ENCODE measurements around the gene MEGF6. TPM values are rescaled to one million over a fixed set of nuclear protein-coding genes. Genes with fewer than 3 reads are reported as not detected.

Gene MEGF6
- total RNA-seq, 1 experiment from 2014 or later, result 4.7 TPM

DNA sequence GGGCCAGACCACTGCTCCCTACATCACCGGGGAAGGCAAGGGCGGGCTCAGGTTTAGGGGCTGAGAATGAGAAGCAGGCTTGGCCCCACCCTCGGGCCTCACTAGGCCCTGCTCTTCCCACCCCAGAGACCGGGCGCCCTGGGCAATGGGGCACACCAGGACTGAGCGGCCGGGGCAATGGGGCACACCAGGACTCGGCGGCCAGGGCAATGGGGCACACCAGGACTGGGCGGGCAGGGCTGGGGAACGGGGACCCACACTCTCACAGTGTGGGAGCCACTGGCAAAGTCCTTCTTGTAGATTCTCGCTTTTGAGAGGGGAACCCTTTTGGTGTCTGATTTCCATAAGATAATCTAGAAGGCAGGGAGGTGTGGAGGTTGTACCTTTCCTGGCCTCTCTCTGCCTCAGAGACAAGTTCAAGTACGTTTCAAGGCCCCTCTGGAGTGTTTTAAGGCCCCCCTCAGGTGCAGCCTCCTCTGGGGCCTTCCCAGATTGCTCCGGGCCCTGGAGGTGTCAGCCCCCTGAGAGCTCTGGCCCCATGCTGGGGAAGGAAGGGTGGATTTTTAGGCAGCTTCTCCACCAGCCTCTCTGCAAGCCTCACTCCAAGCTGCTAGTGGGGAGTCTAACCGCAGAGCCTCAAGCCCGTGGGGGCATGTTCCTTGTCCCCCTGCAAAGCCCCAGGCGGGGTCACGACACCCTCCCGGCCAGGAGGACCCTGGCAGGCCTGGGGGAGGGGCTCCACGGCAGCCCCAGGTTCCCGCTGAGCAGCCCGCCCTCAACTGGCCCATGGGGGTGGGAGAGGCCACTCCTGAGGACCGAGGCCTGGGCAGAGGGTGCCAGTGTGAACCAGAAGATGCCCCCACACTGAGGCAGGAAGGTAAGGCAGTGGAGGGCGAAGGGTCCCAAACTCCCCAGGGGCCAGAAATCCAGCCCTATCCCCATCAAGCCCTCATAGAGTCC, 90.6 kb downstream of the MEGF6 start:
- DNase-seq (ENCODE audit: low read depth), result no peak

DNA sequence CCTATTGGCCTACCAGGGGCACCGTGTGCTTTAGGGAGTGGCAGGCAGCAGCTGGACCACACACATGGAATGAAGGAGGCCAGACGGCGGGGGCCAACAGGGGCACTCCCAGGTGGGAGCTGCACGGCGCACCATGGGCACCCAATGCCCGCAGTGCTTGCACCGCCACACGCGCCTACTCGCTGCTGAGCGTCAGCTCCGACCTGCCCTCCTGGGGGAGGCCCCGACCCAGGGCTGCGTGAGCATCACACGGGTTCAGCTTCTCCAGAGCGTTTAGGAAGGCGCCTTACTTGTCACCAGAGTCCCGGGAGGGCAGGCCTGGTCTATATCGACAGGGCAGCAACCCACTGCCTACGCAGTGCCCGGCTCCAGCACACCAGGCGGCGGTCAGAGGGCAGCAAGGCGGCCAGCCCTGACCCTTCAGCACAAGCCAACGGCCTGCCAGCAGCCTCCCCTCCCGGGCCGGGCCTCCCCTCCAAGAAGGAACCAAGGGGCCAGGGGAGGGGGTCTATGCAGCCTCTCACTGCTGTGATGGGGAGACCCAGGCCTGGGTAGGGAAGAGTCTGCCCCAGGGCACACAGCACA, 91.9 kb downstream of the MEGF6 start:
- DNase-seq (ENCODE audit: low read depth), result no peak

DNA sequence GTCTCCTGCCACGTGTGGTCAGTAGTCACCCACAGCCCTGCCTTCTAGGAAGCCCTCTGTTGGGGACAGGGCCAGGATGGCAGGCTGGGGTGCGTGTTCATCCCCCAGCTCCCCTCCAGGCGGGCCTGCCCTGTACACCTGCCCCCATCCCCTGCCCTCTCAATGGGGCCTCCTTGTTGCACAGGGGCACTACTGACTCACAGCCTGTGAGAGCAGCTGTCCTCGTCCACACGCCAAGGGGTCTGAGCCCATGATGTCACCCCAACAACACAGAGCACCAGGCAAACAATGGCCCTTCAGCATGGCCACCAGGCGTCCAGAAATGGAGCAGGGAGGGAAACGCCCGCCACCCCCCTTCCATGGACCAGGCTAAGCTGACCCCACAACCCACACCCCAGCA, 92.6 kb downstream of the MEGF6 start:
- DNase-seq (ENCODE audit: low read depth), result no peak

DNA sequence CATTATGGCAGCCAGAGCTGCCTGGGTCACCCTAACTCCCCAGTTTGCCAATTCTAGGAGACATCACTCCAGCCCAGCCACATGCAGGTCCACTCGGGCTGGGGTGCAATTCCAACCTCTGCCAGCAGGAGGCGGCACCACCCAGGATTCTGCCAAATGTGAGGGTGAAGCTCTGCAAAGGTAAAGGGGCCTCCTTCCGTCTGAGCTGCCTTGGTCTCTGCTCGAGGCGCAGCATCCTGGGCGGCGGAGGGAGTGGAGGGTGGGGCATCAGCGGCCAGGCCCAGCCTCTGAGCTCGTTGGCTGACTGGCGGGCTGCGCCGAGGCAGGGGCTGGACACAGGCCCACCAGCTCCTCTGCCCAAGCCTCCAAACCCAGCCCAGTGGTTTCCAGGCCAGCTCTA, 93.1 kb downstream of the MEGF6 start:
- no peak for DNase-seq (ENCODE audit: low read depth)

DNA sequence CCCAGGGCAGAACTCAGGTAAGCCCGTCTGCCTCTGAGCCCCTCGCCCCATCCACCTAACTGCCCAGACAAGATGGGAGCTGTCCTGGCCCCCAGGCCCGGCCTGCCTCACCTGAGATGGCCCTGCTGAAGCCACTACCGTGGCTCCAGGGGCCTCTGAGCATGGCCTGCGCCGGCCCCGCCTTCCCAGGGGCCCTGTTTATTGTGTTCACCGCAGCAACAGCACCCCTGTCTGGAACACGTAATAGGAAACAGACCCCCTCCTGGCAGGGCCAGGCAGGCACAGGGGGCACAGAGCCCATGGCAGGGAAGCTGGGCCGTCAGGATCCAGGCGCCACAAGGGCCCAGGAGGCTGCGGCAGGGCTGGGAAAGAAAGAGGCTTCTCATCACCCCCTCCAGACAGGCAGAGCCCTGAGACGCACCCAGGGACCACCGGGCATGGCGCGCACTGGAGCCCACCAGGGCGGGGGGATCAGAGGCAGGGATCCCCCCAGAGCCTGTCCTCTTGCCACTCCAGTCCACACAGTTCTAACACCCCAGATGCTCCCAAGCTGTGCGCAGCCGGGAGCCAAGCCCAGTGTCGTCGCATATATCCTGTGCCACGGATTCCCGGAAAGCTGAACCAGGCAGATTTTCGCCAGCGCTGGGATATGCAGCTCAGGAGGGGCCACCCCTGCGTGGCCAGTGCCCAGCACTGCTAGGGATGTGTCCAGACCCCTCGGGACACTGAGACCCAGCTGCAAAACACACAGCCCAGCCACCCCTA, 94.2 kb downstream of the MEGF6 start:
- DNase-seq (ENCODE audit: low read depth), result no peak

DNA sequence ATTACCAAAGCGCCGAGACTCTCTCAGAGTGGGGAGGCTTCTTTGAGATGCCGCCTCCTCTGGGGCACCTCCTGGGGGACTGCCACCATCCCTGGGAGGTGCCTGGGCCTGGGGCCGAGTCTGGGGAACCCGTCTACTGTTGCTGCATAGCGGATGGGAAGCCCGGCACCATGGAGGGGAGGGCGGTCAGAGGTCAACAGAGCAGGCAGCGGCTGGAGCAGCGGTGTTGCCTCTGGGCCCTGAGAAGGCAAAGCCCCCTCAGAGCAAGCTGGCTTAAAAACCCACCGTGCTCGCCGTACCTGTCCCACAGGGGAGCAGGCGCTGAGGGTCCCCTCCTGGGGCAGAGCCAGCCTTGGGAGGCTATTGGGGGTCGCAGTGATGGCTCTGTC, 94.8 kb downstream of the MEGF6 start:
- no peak for DNase-seq (ENCODE audit: low read depth)

DNA sequence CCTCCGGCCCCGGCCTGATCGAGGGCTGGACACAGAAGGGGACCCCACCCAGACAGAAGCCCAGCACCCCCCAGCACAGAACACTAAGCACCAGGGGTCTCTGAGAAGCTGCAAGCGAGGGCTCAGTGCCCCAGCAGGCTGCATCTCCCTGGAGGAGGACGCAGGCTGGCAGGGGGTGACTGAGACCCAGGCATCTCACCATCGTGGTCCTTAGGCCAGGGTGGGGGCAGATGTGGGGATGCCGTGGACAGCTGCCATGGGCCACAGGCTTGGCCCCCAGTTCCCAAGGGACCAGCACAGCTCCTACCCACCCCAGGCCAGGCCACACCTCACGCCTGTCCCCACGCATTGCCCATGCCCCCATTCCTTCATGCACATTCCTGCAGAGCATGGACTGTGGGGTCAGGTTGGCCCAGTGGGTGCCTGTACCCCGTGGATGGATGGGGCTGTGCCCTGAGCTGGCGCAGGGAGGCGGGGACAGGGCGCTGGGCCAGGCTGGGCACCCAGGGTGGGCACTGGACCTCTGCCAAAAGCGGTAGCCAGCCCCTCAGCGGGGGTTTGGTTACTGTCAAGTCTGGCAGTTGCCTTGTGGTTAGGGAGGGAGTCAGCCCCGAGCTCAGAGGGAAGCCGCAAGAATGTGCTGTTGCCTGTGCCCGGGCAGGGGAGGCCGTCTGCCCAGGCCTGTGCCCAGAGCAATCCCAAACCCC, 95.4 kb downstream of the MEGF6 start:
- peak; percentile 78 for DNase-seq (ENCODE audit: low read depth)

DNA sequence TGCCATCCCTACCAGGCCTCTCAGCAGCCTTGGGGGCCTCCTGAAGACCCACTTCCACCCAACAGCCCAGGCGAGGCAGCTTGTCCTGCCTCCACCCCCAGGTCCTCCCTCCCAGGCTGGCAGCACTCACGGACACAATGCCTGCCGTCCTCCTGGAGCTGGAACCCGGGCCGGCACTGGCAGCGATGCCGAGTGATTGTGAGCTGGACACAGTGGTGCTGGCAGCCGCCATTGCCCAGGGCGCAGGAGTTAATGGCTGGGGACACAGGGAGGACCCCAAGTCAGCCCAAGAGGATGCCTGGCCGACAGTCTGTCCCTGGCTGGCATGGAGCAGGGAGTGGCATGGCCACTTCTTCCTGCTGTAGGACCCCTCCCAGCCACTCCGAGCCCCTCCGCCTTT, 96.0 kb downstream of the MEGF6 start:
- DNase-seq (ENCODE audit: low read depth), result no peak

DNA sequence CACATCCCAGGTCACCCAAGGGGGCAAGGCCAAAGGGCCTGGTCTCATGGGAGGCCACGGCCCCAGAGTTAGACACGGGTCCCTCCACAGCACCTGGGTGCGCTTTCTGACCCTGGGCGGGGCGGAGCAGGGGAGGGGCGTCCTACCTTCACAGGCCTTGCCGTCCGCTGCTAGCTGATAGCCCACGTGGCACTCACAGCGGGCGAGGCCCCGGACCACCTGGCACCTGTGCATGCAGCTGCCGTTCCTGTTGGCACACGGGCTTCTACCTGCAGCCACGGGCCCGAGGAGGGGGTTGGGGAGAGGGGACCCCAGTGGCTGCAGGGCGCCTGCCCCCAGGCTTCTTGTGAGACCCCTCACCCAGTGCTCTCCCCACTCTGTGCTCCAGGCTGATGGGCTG, 96.9 kb downstream of the MEGF6 start:
- DNase-seq (ENCODE audit: low read depth), result no peak

DNA sequence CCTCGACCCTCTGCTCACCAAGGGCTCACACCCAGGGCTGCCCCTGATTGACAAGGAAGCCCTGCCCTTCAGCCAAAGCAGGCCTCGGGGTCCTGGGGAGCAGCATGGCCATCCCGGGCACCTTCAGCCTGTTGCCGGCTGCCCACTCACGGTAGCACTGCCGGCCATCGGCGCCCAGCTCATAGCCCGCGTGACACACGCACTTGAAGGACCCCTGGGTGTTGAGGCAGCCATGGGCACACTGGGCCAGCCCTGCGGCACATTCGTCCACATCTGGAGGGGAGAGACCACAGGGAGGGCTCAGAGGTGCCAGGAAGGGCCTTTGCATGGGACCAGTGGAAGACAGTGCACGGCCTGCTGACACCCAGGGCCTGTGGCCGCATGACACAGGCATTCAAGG, 99.5 kb downstream of the MEGF6 start:
- DNase-seq (ENCODE audit: low read depth), result no peak

DNA sequence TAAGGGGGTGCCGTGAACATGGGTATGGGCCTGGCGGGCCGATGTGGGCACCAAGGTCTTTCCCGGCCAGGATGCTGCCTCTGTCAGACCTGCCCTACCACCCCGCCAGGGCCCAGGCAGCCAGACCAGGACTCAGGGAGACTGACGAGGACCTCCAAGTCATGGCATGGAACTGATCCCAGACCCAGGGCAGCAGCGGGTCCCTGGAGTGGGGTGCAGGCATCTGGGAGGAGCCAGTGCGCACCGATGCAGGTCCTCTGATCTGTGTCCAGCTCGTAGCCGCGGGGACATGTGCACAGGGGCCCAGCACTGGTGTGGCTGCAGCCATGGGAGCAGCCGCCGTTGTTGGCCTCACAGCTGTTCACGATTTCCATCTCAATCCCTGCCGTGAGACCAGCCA, 100.0 kb downstream of the MEGF6 start:
- DNase-seq (ENCODE audit: low read depth), result no peak

DNA sequence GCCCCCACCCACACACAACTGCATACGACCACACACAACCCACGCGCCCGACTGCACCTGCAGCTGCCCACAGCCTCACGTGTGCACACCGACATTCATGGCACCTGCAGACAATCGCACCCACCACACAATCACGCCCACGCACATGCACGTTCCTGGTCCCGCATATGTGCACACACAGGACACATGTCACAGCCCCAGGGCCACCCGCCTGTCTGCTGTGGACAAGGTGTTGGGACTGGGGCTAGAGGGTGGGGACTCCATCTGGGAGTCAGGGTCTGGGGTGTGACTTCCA, 100.4 kb downstream of the MEGF6 start:
- DNase-seq (ENCODE audit: low read depth), result no peak

DNA sequence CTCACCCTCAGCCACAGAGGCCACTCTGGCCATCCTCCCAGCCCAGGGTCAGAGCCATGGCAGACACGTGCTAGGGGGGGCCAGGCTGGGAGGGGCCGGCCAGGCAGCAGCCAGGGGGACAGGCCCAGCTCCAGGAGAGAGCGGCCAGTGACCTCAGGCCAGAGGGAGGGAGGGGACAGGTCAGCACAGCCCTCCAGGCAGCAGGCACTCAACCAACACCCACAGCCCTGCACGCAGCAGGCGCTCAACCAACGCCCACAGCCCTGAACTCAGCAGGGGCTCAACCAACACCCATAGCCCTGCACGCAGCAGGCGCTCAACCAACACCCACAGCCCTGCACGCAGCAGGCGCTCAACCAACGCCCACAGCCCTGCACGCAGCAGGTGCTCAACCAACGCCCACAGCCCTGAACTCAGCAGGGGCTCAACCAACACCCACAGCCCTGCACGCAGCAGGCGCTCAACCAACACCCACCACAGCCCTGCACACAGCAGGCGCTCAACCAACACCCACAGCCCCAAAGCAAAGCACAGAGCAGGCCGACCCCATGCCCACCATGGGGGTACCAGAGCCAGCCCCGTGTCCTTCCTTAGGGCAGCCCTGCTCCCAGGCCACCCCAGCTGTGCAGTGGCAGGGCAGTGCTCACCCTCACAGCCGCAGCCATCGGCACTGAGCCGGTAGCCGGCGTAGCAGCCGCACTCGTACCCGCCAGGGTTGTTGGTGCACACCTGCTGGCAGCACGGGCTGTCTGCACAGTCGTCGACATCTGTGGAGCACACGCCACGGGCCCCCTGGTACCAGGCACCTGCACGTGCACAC, 101.0 kb downstream of the MEGF6 start:
- DNase-seq (ENCODE audit: low read depth), result no peak

DNA sequence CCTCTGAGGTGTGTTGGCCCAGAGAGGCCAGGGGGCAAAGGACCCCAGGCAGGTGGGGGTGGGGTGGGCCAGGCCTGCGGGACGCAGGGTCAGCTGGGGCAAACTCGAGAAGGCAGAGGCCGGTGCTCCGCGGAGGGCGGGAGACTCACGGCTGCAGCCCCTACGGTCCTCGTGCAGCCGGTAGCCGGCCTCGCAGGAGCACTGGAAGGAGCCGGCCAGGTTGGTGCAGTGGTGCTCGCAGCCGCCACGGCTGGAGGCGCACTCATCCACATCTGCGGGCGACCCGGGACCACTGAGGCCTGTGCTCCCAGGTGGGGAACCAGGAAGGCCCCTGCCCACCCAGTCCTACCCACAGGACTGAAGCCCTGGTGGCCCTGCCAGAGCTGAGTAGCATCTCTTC, 101.6 kb downstream of the MEGF6 start:
- no peak for DNase-seq (ENCODE audit: low read depth)

DNA sequence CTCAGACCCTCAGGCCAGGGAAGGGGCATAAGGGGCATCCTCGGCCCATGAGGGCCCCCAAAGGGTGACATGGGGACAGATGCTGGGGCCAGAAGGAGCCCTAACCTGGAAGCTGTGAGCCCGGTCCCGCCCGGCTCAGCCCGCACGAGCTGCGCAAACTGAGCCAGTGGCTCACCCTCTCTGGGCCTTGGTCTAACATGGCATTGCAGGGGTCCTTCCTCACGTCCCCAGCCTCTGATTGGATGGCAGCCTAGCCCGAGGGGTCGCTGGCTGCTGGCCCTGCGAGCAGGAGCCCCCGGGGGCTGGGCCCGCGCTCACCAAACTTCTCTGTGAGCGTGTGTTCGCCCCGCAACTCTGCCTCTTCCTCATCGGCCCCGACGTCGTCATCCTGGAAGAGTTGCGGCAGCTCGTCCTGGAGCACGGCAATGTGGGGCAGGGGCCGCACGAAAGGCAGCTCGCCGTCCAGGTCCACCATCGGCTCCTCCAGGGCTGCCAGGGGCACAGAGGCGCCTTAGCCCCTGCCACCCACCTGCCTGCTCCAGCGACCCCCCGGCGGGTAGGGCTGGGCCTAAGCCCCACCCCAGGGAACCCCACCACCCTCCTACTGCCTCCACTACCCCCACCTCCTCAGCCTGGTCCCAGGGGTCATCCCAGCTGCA, 102.4 kb downstream of the MEGF6 start:
- DNase-seq (ENCODE audit: low read depth), result no peak

DNA sequence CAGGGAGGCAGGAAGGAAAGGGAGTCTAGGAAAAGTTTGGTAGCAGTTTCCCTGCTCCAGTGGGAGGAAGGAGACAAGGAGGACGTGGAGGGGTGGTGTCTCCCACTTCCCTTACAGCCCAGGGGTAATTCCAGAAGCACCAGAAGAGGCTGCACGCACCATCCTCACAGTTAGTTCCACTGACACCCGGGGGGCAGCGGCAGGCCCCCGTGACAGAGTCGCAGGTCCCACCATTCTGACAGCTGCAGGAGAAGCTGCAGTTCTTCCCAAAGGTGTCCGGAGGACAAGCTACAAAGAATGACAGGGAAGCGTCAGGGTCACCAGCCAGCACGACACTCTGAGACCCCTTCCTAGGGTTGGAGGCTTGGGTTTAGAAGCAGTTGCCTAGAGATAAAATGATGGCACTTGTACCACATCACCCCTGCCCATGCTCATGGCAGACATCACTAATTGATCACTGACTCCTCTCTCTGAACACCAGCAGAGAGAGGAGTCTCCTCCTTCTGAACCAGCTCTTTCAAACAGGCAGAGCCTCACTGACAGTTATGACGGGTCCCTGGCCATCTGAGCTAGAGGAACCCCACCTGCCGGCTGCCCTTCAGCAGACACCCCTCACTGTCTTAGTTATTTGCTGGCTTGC, 103.6 kb downstream of the MEGF6 start:
- no peak for DNase-seq (ENCODE audit: low read depth)

DNA sequence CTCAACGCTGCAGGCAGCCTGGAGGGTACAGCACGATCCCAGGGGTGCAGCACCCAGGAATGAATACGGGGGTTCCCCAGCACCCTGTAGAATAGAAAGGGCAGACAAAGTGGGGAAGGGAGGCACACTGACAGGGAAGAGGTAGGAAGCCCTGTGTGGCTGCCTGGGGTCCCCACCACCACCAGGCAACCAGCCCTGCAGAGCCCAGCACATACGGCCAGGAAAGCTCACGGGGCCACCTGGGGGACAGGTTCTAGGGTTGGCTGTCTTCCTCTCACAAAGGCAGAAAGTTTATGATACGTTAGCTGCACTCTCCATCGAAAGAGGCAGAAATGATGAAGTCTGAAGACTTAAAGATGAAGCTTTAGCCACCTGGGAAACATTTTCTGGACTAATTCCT, 104.4 kb downstream of the MEGF6 start:
- no peak for DNase-seq (ENCODE audit: low read depth)

DNA sequence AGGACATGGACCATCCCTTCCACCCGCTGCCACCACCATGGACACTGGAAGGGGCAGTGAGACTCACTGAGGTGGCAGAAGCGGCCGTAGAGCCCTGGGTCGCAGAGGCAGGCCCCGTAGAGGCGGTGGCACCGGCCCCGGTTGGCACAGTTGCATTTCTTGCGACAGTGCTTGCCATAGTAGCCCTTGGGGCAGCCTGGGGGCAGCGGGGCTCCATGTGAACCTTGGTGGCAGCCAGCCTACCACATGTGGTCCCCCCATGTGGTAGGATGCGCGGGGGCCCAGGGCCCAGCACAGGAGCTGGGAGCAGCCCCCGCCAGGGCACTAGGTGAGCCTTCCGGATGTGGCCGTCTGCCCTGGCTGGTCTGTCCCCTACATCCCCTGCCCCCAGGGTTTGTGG, 105.3 kb downstream of the MEGF6 start:
- DNase-seq (ENCODE audit: low read depth), result no peak

DNA sequence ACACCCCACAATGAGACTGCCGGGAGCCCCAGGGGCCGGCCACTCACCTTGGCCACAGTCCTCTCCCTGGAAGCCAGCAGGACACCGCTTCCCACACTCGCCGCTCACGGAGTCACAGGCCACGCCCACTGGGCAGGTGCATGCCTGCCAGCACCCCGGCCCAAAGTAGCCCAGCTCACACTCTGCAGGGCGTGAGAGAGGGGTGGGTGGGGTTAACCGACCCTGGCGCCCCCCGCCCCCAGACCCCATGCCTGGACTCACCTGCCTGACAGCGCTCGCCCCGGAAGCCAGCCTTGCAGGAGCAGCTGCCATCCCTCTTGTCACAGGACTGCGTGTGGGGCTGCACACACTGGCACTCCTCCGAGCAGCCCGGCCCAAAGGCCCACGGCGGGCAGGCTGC, 106.1 kb downstream of the MEGF6 start:
- no peak for DNase-seq (ENCODE audit: low read depth)

DNA sequence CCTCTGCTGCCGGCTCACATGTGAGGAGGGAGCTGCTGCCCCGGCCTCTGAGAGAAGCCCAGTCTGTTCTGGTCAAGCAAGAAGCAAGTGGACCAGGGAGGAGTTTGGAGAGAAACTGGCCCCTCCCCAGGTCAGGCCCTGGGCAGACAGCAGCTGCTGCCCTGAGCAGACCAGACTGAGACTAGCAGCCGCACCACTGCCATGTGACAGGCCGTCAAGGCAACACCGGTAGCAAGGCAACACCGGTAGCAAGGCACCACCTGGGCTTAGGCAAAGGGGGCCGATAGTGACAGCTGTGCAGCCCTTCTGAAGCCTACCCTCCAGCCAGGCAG, 106.5 kb downstream of the MEGF6 start:
- peak; percentile 23 for DNase-seq (ENCODE audit: low read depth)
